GM10248 (cell line): ENCODE data around the gene PTPRG.

Source experiments
- CTCF ChIA-PET: fragments of 300-600 bp; sonication (Branson Sonifier 250); formaldehyde crosslinking; extraction: SDS; loops from one replicate; lab custom pipeline; 2021; ENCODE audit warnings: antibody characterized with exemption; lab: Yijun Ruan, JAX
- POLR2A ChIA-PET: fragments of 350-650 bp; sonication (Branson Sonifier 250); formaldehyde crosslinking; extraction: SDS; loops from one replicate; lab custom pipeline; 2020; ENCODE audit warnings: antibody characterized with exemption; lab: Yijun Ruan, JAX
- DNase-seq: peaks from one replicate; pipeline ENCODE4 v3.0.0; 2012; ENCODE audit errors: extremely low spot score
- CTCF ChIP-seq: IDR thresholded peaks from 2 replicates; pipeline ENCODE4 v1.5.1; 2012; ENCODE audit warnings: mild to moderate bottlenecking, low read depth; ENCODE audit errors: extremely low read depth, missing control alignments, control extremely low read depth

The PTPRG gene

GRCh38 chr3:61964566-61964965 lies 403.2 kb downstream of the PTPRG start:
- DNase-seq, result no peak

GRCh38 chr3:61965770-61966131 lies 404.4 kb downstream of the PTPRG start:
- no peak for DNase-seq
- CTCF ChIA-PET, result no interaction called here
- POLR2A ChIA-PET, result no interaction called here
- no peak for TF ChIP-seq CTCF

More at GRCh38 chr3:61964566-61964965, 403.2 kb downstream of the PTPRG start:
- CTCF ChIA-PET, result no interaction called here
- POLR2A ChIA-PET, result no interaction called here
- TF ChIP-seq CTCF, result no peak

GRCh38 chr3:61966200-61966599 lies 404.8 kb downstream of the PTPRG start:
- no peak for TF ChIP-seq CTCF
- POLR2A ChIA-PET, result no interaction called here
- no peak for DNase-seq
- CTCF ChIA-PET, result no interaction called here

GRCh38 chr3:61967019-61967418 lies 405.6 kb downstream of the PTPRG start:
- ChIA-PET POLR2A (no interaction called here), CTCF (no interaction called here)
- TF ChIP-seq CTCF, result no peak
- no peak for DNase-seq

GRCh38 chr3:61967937-61968336 lies 406.6 kb downstream of the PTPRG start:
- CTCF ChIA-PET, result no interaction called here
- POLR2A ChIA-PET, result no interaction called here

GRCh38 chr3:61974662-61975061 lies 413.3 kb downstream of the PTPRG start:
- POLR2A ChIA-PET, result no interaction called here
- TF ChIP-seq CTCF, result no peak
- CTCF ChIA-PET, result no interaction called here
- no peak for DNase-seq

More at GRCh38 chr3:61967937-61968336, 406.6 kb downstream of the PTPRG start:
- TF ChIP-seq CTCF, result no peak
- DNase-seq, result no peak

GRCh38 chr3:61975199-61975598 lies 413.8 kb downstream of the PTPRG start:
- ChIA-PET CTCF (no interaction called here), POLR2A (no interaction called here)
- DNase-seq, result no peak
- TF ChIP-seq CTCF, result no peak
